NCI-H1092 treated with DMSO at 0.1 percent for 48 hours (cell line): ENCODE data around the gene TRNAU1AP.
"Not testable (repeated sequence)": the region's sequence is repeated elsewhere in the genome, so short reads cannot be mapped to it uniquely, and the experiment has no call there.

Experiments used
- DNase-seq: peaks from one replicate; lab custom pipeline; 2025; lab: John Stamatoyannopoulos, UW

TRNAU1AP gene

DNA sequence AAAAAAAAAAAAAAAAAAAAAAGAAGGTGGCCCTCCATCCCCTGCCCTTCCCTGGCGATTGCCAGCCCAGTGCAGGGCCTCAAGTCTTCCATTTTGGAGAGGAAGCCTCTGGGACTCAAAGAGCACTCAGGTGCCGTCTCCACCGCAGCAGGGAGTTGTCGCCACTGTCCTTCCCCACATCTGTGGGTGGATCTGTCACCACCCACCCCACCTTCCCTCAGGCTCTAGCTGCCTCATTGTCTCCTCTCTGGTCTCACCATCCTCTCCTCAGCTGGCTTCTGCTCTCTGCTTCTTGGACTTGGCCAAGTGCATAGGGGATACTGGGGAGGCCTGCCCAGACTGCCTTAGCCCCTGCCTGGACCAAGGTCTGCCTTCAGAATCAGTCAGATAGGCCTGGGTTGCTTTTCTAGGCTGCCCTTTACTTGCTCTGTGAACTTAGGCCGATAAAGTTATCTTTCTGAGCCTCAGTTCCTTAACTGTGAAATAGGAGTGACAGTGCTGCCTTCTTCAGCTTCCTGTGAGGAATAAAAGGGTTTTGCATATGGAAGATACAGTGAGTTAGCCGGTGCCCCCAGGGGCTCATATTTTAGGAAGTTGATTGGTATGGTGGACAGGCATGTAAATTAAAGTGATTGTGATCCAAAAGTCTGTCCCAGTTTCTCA is 31.3 kb upstream of the TRNAU1AP start:
- DNase-seq: no peak

- not testable (repeated sequence) for DNase-seq
Measured at GRCh38 chr1:28522537-28522936, 30.3 kb upstream of the TRNAU1AP start.

GRCh38 chr1:28525002-28525642 is 27.8 kb upstream of the TRNAU1AP start:
- DNase-seq: not testable (repeated sequence)

- no peak for DNase-seq
Measured at GRCh38 chr1:28526886-28527285, 26.0 kb upstream of the TRNAU1AP start.

GRCh38 chr1:28530456-28530855 is 22.4 kb upstream of the TRNAU1AP start:
- DNase-seq: no peak

DNA sequence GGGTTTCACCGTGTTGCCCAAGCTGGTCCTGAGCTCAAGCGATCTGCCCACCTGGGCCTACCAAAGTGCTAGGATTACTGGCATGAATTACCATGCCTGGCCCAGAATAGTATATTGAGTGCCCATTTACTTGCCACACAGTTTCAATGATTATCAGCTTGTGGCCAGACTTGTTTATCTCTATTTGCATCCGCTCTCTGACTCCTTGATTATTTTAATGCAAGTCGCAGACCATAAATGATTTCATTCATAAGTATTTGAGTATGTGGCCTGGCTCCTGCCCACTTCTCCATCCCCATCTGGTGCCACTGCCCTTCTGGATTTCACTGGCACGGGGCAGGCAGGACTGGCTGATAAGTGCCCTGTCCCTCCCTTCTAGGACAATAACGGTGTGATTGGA is 18.2 kb upstream of the TRNAU1AP start:
- DNase-seq: no peak

DNA sequence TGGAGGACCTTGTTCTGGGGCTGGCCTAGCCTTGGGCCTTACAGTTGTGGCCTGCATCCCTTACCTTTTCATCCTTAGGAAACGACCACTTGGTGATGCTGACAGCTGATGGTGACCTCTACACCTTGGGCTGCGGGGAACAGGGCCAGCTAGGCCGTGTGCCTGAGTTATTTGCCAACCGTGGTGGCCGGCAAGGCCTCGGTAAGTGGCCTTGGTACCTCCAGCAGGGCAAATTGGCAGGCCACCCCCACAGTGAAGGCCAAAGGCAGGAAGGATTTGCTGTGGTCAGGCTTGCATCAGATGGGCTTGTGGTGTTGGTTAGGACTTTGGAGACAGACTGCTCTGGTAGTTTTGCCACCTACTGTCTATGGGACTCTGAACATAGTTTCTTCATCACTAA is 17.7 kb upstream of the TRNAU1AP start:
- DNase-seq: no peak

DNA sequence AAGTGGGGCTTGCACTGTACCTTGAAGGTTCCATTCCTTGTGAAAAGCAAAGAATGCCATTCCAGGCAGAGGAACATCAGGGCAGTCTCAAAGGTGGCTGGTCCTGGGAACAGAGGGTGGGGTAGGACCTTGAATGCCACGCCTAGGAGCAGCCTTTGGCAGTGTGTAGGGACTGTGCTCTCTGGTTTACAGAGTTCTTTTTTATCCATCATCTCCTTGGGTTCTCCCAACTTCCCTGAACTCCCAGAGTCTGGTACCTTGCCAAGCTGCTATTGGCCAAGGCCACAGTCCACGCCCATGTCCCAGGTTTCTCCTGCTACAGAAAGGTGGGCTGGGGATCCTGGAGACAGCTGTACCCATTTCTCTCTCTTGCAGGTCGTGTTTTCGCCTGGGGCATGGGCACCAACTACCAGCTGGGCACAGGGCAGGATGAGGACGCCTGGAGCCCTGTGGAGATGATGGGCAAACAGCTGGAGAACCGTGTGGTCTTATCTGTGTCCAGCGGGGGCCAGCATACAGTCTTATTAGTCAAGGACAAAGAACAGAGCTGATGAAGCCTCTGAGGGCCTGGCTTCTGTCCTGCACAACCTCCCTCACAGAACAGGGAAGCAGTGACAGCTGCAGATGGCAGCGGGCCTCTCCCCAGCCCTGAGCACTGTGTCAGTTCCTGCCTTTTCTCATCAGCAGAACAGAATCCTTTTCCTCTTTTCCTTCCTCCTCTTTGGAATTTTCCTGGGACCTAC is 15.3 kb upstream of the TRNAU1AP start:
- no peak for DNase-seq

DNA sequence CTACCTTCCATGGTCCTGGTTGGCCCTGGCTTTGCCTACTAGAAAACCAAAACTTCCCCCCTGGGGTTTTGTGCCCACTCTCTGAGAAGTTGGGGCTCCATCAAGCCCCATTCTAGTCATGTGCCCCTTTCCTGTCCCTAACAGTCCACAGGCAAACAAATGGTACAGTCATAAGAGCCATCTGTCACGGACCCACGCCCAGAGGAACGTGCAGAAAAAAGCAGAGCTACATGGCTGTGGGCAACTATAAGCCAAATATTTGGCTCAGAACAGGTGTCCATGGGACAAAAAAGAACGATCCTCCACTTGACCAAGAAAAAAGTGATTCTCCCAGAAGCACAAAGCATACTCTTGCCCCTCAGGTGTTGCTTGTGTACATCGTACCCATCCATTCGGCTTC is 14.6 kb upstream of the TRNAU1AP start:
- no peak for DNase-seq

DNA sequence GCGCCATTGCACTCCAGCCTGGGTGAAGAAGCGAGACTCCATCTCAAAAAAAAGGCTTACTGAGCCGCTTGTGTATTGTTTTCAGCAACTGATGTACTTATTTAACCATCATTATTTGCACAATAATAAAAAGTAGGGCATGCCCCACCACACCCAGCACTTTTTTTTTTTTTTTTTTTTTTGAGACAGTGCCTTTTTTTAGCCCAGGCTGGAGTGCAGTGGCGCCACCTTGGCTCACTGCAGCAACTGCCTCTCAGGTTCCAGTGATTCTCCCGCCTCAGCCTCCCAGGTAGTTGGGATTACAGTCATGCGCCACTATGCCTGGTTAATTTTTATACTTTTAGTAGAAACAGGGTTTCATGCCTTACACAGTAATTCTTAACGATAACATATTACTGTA is 12.2 kb upstream of the TRNAU1AP start:
- no peak for DNase-seq

DNA sequence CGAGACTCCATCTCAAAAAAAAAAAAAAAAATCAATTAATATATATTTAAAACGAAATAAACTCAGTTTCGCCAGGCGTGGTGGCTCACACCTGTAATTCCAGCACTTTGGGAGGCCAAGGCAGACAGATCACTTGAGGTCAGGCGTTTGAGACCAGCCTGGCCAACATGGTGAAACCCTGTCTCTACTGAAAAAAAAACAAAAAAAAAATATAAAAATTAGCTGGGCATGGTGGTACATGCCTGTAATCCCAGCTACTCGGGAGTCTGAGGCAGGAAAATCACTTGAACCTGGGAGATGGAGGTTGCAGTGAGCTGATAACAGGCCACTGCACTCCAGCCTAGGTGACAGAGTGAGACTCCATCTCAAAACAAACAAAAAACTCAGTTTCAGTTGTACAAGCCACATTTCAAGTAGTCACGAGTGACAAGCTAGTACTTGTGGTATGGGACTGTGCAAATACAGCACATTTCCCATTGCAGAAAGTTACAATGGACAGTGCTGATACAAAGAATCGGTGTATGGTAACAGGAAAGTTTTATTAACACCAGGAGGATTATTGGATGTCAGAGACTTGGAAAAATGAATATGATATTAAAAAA is 11.4 kb upstream of the TRNAU1AP start:
- not testable (repeated sequence) for DNase-seq

GRCh38 chr1:28545246-28545628 is 7.6 kb upstream of the TRNAU1AP start:
- no peak for DNase-seq

DNA sequence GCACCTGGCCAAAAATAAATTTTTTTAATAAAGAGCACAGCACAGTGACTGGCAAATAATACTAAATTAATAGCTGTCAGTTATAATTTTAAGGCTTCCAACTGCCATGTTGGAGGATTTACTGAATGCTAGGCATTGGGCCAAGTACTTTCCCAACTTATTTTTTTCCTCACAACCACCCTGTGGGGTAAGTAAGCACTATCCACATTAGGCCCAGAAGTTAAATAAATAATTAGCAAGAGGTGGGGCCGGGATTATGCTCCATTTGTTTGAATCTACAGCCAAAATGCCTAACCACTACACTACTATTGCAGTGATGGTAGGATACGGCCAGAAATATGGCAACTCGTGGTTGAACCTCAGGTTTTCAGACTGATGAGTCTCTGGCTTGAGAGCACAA is 4.6 kb upstream of the TRNAU1AP start:
- DNase-seq: no peak

GRCh38 chr1:28551381-28551780 is 1.5 kb upstream of the TRNAU1AP start:
- DNase-seq: no peak

DNA sequence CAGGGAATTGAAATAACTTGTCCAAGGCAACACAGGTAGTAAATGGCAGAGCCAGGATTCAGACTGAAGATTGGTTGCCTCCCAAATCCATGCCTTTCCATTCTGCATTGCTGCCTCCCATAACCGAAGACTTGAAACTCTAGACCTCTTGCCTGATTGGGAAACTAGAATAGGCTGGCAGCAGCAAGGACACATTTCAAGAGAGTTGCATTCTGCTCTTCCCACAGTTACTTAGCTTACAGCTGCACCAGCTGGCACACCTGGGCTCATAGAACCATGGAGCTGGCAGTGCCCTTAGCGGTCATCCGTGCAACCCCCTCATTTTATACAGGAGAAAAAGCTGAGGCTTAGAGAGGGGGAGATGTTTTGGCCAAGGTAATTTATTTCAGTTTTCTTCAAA is 8.0 kb downstream of the TRNAU1AP start:
- no peak for DNase-seq

DNA sequence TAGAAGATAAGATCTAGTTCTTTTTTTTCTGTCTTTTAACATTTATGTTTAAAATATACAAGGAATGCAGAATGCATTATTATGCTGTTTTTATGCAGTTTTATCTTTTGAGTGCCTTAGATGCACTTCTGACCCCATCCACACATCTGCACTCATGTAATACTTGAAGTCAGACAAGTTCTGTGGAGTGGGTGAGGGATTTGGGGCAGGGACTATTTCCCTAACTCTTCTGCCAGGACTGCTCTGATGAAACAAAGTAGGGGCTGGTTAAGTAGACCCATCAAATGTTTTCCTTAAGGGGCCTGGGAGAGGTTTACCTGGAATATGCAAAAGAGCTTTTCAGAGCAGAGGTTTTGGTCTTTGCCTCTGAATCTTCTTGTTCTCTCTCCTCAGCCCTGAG is 11.4 kb downstream of the TRNAU1AP start:
- DNase-seq: no peak

DNA sequence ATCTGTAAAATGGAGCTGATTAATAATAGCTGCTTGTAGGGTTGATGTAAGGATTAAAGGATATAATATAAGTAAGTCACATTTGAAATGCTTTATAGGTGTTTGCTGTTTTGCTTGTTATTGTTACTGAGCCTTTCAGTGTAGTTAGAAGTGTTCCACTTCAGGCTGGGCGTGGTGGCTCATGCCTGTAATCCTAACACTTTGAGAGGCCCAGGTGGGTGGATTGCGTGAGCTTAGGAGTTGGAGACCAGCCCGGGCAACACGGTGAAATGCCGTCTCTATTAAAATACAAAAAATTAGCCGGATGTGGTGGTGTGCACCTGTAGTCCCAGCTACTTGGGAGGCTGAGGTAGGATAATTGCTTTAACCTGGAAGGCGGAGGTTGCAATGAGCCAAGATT is 12.2 kb downstream of the TRNAU1AP start:
- no peak for DNase-seq

- no peak for DNase-seq
Measured at GRCh38 chr1:28565726-28566125, 12.8 kb downstream of the TRNAU1AP start.

DNA sequence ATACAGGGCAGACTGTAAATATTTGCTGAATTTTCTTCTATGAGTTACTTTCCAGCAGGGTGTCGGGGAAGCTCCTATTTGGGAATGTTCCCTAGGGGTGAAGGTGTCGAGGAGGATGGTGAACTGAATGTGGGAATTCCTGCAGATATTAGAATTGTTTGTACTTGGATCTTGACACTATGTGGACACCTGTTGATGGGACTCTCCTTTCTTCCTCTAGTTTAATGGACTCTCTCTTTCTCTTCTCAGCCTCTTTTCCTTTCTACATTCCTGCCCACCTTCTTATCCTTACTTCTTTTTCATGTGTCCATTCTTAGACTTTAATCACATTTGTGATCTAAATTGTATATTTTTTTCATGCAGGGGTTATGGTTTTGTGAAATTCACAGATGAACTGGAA is 14.0 kb downstream of the TRNAU1AP start:
- DNase-seq: no peak

DNA sequence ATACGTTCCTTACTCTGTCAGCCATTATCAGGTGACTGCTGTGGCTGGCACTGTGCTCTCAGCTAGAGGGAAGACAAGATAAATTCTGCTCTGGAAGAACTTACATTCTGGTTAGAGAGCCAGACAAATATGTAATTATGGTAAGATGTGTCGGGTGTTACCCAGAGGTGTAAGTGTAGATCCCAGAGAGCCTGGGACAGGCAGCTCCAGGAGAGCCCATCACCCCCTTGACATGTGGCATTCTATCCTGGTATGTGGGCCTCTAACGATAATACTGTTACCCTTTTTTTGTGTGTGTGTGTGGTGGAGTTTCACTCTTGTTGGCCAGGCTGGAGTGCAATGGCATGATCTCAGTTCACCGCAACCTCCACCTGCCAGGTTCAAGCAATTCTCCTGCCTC is 19.0 kb downstream of the TRNAU1AP start:
- DNase-seq: no peak

DNA sequence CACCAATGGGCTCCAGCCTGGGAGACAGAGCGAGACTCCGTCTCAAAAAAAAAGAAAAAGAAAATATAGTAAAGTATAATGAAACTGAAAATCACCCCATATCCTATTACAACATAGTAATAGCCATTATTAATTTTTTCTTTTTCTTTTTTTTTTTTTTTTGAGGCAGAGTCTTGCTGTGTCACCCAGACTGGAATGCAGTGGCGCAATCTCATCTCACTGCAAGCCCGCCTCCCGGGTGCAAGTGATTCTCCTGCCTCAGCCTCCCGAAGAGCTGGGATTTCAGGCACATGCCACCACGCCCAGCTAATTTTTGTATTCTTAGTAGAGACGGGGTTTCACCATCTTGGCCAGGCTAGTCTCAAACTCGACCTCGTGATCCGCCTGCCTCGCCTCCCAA is 20.0 kb downstream of the TRNAU1AP start:
- not testable (repeated sequence) for DNase-seq

DNA sequence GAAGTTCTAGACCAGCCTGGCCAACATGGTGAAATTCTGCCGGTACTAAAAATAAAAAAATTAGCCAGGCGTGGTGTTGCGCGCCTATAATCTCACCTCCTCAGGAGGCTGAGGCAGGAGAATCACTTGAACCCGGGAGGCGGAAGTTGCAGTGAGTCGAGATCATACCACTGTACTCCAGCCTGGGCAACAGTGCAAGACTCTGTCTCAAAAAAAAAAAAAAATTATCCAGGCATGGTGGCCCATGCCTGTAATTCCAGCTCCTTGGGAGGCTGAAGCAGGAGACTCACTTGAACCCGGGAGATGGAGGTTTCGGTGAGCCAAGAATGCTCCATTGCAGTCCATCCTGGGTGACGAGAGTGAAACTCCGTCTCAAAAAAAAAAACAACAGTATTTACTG is 20.7 kb downstream of the TRNAU1AP start:
- no peak for DNase-seq
